GM20431 (cell line): ENCODE measurements around the gene TTPAL.
"Not testable (repeated sequence)": the region's sequence is repeated elsewhere in the genome, so short reads cannot be mapped to it uniquely, and the experiment has no call there.

Experiments
- in situ Hi-C: fragments of 300-500 bp; cut with MseI, MboI; formaldehyde crosslinking; loops from one replicate; pipeline ENCODE4 v1.15.0; 2020; ENCODE audit warnings: low sequenced_read_pairs; ENCODE audit not compliant: unreplicated experiment

The TTPAL gene

GRCh38 chr20:44465001-44465560 lies 10.6 kb upstream of the TTPAL start:
- in situ Hi-C loops = no loop called here

- in situ Hi-C loops = no loop called here
Observed at GRCh38 chr20:44467289-44467883, 8.3 kb upstream of the TTPAL start.

- in situ Hi-C loops = no loop called here
Observed at GRCh38 chr20:44468044-44468782, 7.5 kb upstream of the TTPAL start.

- in situ Hi-C loops = no loop called here
Observed at GRCh38 chr20:44470327-44470726, 5.3 kb upstream of the TTPAL start.

GRCh38 chr20:44471481-44471882 lies 4.2 kb upstream of the TTPAL start:
- in situ Hi-C loops = no loop called here

- in situ Hi-C loops = not testable (repeated sequence)
Observed at GRCh38 chr20:44472283-44472682, 3.4 kb upstream of the TTPAL start.

- in situ Hi-C loops = no loop called here
Observed at GRCh38 chr20:44475372-44475693, 341 bp upstream of the TTPAL start.

- in situ Hi-C loops = no loop called here
Observed at GRCh38 chr20:44477151-44477550, 1.5 kb downstream of the TTPAL start.

- in situ Hi-C loops = no loop called here
Observed at GRCh38 chr20:44478206-44478605, 2.5 kb downstream of the TTPAL start.

- in situ Hi-C loops = no loop called here
Observed at GRCh38 chr20:44479643-44480042, 4.0 kb downstream of the TTPAL start.

GRCh38 chr20:44480097-44480496 lies 4.4 kb downstream of the TTPAL start:
- in situ Hi-C loops = no loop called here

GRCh38 chr20:44481719-44482416 lies 6.2 kb downstream of the TTPAL start:
- in situ Hi-C loops = no loop called here

GRCh38 chr20:44483112-44483511 lies 7.4 kb downstream of the TTPAL start:
- in situ Hi-C loops = no loop called here

- in situ Hi-C loops = no loop called here
Observed at GRCh38 chr20:44485078-44485829, 9.6 kb downstream of the TTPAL start.

GRCh38 chr20:44485830-44486198 lies 10.1 kb downstream of the TTPAL start:
- in situ Hi-C loops = no loop called here

- in situ Hi-C loops = no loop called here
Observed at GRCh38 chr20:44488551-44488950, 12.9 kb downstream of the TTPAL start.

- in situ Hi-C loops = no loop called here
Observed at GRCh38 chr20:44489223-44489622, 13.5 kb downstream of the TTPAL start.

GRCh38 chr20:44489931-44490330 lies 14.3 kb downstream of the TTPAL start:
- in situ Hi-C loops = no loop called here

GRCh38 chr20:44491635-44492395 lies 16.1 kb downstream of the TTPAL start:
- in situ Hi-C loops = no loop called here

- in situ Hi-C loops = no loop called here
Observed at GRCh38 chr20:44494266-44494665, 18.6 kb downstream of the TTPAL start.
